Heart left ventricle (tissue), 13 donors: ENCODE measurements around the gene MAPK10.

Source experiments
- POLR2A ChIP-seq, 2 donors: fragments of 450-650 bp; IDR thresholded peaks; one replicate each; pipeline ENCODE4 v1.6.1; 2017; ENCODE audit warnings: antibody characterized with exemption in 2 of 2, mild to moderate bottlenecking in 2 of 2, moderate library complexity in 2 of 2
- TF ChIP-seq, protein P1 (sequence below), 12 donors: fragments of 200-600 bp; sonication (generic) in 4 of 12; IDR thresholded peaks; one replicate each; pipeline versions ENCODE4 v1.5.0 to v1.8.0; 2018 to 2022; ENCODE audit warnings: antibody characterized with exemption in 12 of 12, mild to moderate bottlenecking in 5 of 12
- donor health status: ischemic (EF 13 %, LVEDD 7.1; RV severe dilation, severe dysfunction).
- donor health status: DM: no; HTN: yes; CAD: no.
- donor health status: DM: no; HTN: no; CAD: no.
- donor health status: ischemic (EF 25% LVEDD 6.9; RV normal size, moderate dysfunction).
- donor health status: ischemic (EF 25% LVEDD 5.7; RV mildly dilated, moderate dysfunction).
- donor health status: ischemic (EF 35%, LVEDD 5.7; RV mildly dilated, moderate dysfunction).
- donor health status: nonischemic (EF 11% LVEDD 7.7; RV severe dilation, severe dysfunction).
- donor health status: DM: yes; HTN: yes; CAD: no.
- donor health status: PGD.
- donor health status: ischemic (EF 29% LVEDD 5.4; RV normal size, mild dysfunction).
- donor health status: nonischemic (EF 23%, LVEDD 6.1; RV moderate dilation, normal function).

DNA sequence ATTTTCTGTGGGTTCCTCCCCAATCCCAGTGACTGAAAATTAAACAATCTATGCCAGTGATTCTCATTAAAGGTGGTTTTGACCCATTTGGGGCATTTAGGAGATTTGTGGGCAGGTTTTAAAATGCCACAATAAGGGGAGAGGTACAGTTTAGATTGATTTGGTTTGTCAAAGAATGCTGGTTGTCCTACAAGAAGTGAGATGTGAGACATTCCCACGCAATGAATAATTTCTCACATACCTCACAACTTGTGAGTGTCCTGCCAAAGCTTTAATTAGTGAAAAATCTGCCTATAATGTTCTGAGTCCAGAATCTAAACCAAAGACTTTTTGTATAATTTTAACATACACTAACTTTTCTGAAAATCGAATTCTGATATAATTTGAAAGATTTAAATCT, 199.4 kb downstream of the MAPK10 start:
- TF ChIP-seq, protein P1, sequence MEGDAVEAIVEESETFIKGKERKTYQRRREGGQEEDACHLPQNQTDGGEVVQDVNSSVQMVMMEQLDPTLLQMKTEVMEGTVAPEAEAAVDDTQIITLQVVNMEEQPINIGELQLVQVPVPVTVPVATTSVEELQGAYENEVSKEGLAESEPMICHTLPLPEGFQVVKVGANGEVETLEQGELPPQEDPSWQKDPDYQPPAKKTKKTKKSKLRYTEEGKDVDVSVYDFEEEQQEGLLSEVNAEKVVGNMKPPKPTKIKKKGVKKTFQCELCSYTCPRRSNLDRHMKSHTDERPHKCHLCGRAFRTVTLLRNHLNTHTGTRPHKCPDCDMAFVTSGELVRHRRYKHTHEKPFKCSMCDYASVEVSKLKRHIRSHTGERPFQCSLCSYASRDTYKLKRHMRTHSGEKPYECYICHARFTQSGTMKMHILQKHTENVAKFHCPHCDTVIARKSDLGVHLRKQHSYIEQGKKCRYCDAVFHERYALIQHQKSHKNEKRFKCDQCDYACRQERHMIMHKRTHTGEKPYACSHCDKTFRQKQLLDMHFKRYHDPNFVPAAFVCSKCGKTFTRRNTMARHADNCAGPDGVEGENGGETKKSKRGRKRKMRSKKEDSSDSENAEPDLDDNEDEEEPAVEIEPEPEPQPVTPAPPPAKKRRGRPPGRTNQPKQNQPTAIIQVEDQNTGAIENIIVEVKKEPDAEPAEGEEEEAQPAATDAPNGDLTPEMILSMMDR (IDR thresholded peaks at IDR 0.05) = no peak
- TF ChIP-seq POLR2A (IDR thresholded peaks at IDR 0.05) = no peak
